Measurements from ENCODE around the gene INSR. TPM values are rescaled to one million over a fixed set of nuclear protein-coding genes. Genes with fewer than 3 reads are reported as not detected.

INSR gene
- total and polyA plus RNA-seq, 10 of the 15 experiments (the other 5 are each of a cell fraction or from before 2014, with no cell fraction given): 4.2 to 34.9 (median 13.6) TPM

- TF ChIP-seq, protein P1, sequence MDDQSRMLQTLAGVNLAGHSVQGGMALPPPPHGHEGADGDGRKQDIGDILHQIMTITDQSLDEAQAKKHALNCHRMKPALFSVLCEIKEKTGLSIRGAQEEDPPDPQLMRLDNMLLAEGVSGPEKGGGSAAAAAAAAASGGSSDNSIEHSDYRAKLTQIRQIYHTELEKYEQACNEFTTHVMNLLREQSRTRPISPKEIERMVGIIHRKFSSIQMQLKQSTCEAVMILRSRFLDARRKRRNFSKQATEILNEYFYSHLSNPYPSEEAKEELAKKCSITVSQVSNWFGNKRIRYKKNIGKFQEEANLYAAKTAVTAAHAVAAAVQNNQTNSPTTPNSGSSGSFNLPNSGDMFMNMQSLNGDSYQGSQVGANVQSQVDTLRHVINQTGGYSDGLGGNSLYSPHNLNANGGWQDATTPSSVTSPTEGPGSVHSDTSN (IDR thresholded peaks at IDR 0.05; ENCODE audit: insufficient replicate concordance, low read depth, low read length): no peak
- TF ChIP-seq SREBF2 (IDR thresholded peaks at IDR 0.05; ENCODE audit: low read length): no peak
Measured at GRCh38 chr19:7250057-7250596, 44.1 kb downstream of the INSR start (continued).

GRCh38 chr19:7247155-7247554, 47.1 kb downstream of the INSR start:
- Histone ChIP-seq H3K4me1 (ENCODE audit: control insufficient read depth, insufficient read depth, low read length) (peaks cover 19% of the 10 kb centered on the region), H2AFZ (ENCODE audit: control insufficient read depth, low read depth, low read length) (no peak overlapping the region), H3K79me2 (ENCODE audit: control insufficient read depth, insufficient read depth, low read length) (peaks cover 52% of the 10 kb centered on the region), H3K36me3 (ENCODE audit: control insufficient read depth in 2 of 2, insufficient read depth in 2 of 2, low read length in 1 of 2) (peaks cover 0 to 5% of the 10 kb centered on the region in 2 experiments; a peak in 2 of 4 replicates), H3K9me3 (replicated peaks; ENCODE audit: control insufficient read depth, insufficient read depth, low read length) (peaks cover 14% of the 10 kb centered on the region), H3K9ac (ENCODE audit: control insufficient read depth, insufficient read depth, low read length) (no peak overlapping the region), H3K4me3 (no peak overlapping the region), H3K4me2 (ENCODE audit: control insufficient read depth, insufficient read depth) (no peak overlapping the region), H3K27ac (ENCODE audit: control insufficient read depth, insufficient read depth) (peak overlapping the region; percentile 52), H4K20me1 (ENCODE audit: control insufficient read depth, insufficient read depth) (no peaks in the 10 kb centered on the region), H3K27me3 (replicated peaks in 1 of 2; ENCODE audit: control insufficient read depth in 2 of 2, insufficient read depth in 2 of 2, low read length in 1 of 2) (no peaks in the 10 kb centered on the region)
- 18% methylated on average over 4 of the region's 4 CpGs for WGBS (ENCODE audit: insufficient coverage, insufficient replicate concordance, low lambda C conversion rate, missing lambda C conversion rate)
- no peak for FAIRE-seq
- POLR2A ChIA-PET: interaction anchor here (1.0 to 2.2 kb wide), 5 partner anchors 11 to 80 kb away, joined by 5 to 9 read pairs (median 6); no protein-coding TSS in a partner anchor
- BruUV-seq (replicated peaks): TSS peak; percentile 8
- RAD21 ChIA-PET (ENCODE audit: unreplicated experiment): interaction anchor here (0.9 to 2.3 kb wide), 5 partner anchors 18 to 79 kb away, joined by 3 to 10 read pairs (median 4); no protein-coding TSS in a partner anchor
- CTCF ChIA-PET: interaction anchor here (1.1 to 2.4 kb wide), 6 partner anchors 12 to 95 kb away, joined by 3 to 9 read pairs (median 4); no protein-coding TSS in a partner anchor
- intact Hi-C loops (cut with micrococcal nuclease; ENCODE audit: unreplicated experiment): no loop called here
- SMC1A ChIA-PET (ENCODE audit: uncharacterized antibody, unreplicated experiment): interaction anchor here (0.6 to 3.4 kb wide), 11 partner anchors 11 to 79 kb away, joined by 3 to 20 read pairs (median 7); no protein-coding TSS in a partner anchor
- in situ Hi-C loops (cut with MboI): no loop called here
- DNase-seq (ENCODE audit: low read depth, low spot score): no peak
- no peak for ATAC-seq
- peak in 1 of 2 experiments; percentile 24; a peak in 1 of 4 replicates for TF ChIP-seq EP300 (IDR thresholded peaks at IDR 0.05; ENCODE audit: borderline replicate concordance in 1 of 2, control insufficient read depth in 1 of 2, low read depth in 2 of 2, low read length in 2 of 2)
- TF ChIP-seq, protein P2, sequence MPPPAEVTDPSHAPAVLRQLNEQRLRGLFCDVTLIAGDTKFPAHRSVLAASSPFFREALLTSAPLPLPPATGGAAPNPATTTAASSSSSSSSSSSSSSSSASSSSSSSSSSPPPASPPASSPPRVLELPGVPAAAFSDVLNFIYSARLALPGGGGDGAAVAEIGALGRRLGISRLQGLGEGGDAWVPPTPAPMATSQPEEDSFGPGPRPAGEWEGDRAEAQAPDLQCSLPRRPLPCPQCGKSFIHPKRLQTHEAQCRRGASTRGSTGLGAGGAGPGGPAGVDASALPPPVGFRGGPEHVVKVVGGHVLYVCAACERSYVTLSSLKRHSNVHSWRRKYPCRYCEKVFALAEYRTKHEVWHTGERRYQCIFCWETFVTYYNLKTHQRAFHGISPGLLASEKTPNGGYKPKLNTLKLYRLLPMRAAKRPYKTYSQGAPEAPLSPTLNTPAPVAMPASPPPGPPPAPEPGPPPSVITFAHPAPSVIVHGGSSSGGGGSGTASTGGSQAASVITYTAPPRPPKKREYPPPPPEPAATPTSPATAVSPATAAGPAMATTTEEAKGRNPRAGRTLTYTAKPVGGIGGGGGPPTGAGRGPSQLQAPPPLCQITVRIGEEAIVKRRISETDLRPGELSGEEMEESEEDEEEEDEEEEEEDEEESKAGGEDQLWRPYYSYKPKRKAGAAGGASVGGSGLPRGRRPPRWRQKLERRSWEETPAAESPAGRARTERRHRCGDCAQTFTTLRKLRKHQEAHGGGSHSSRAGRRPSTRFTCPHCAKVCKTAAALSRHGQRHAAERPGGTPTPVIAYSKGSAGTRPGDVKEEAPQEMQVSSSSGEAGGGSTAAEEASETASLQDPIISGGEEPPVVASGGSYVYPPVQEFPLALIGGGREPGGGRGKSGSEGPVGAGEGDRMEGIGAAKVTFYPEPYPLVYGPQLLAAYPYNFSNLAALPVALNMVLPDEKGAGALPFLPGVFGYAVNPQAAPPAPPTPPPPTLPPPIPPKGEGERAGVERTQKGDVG (CRISPR knock-in tag; IDR thresholded peaks at IDR 0.05): no peak
- TF ChIP-seq BHLHE40 (IDR thresholded peaks at IDR 0.05; ENCODE audit: borderline replicate concordance in 1 of 2, low read depth in 2 of 2, low read length in 1 of 2): no peak
- TF ChIP-seq TAF1 (IDR thresholded peaks at IDR 0.05; ENCODE audit: borderline replicate concordance, low read depth, low read length): no peak
- no peak for TF ChIP-seq WRNIP1 (IDR thresholded peaks at IDR 0.05; ENCODE audit: borderline replicate concordance, low read depth, low read length)
- no peak for TF ChIP-seq REST (IDR thresholded peaks at IDR 0.05; ENCODE audit: low read depth, low read length)
- TF ChIP-seq ZNF207 (IDR thresholded peaks at IDR 0.05; ENCODE audit: borderline replicate concordance): no peak
- TF ChIP-seq BCL11A (IDR thresholded peaks at IDR 0.05; ENCODE audit: low read depth, low read length): no peak

Measured in GM12878 (cell line).